Measurements from ENCODE around the gene CBX4. TPM values are rescaled to one million over a fixed set of nuclear protein-coding genes. Genes with fewer than 3 reads are reported as not detected.
"Not testable (repeated sequence)": the region's sequence is repeated elsewhere in the genome, so short reads cannot be mapped to it uniquely, and the experiment has no call there.

The CBX4 gene
- total RNA-seq, 1 donor from 2014 or later = 16.9 TPM

GRCh38 chr17:79861413-79862216, 22.4 kb upstream of the CBX4 start:
- no peak for DNase-seq (ENCODE audit: low spot score)

GRCh38 chr17:79859676-79860615, 20.7 kb upstream of the CBX4 start:
- no peak for DNase-seq (ENCODE audit: low spot score)

- no peak for DNase-seq (ENCODE audit: low spot score)
Measured at GRCh38 chr17:79857095-79857494, 17.9 kb upstream of the CBX4 start.

- DNase-seq (ENCODE audit: low spot score) = no peak
Measured at GRCh38 chr17:79855331-79856124, 16.3 kb upstream of the CBX4 start.

GRCh38 chr17:79854080-79855060, 15.1 kb upstream of the CBX4 start:
- DNase-seq (ENCODE audit: low spot score) = no peak

- DNase-seq (ENCODE audit: low spot score) = not testable (repeated sequence)
Measured at GRCh38 chr17:79853168-79853567, 13.9 kb upstream of the CBX4 start.

GRCh38 chr17:79852748-79853147, 13.5 kb upstream of the CBX4 start:
- DNase-seq (ENCODE audit: low spot score) = no peak

- no peak for DNase-seq (ENCODE audit: low spot score)
Measured at GRCh38 chr17:79851461-79851817, 12.2 kb upstream of the CBX4 start.

- no peak for DNase-seq (ENCODE audit: low spot score)
Measured at GRCh38 chr17:79850571-79851460, 11.6 kb upstream of the CBX4 start.

GRCh38 chr17:79849953-79850352, 10.7 kb upstream of the CBX4 start:
- no peak for DNase-seq (ENCODE audit: low spot score)

GRCh38 chr17:79848370-79848766, 9.1 kb upstream of the CBX4 start:
- DNase-seq (ENCODE audit: low spot score) = no peak

GRCh38 chr17:79847698-79848369, 8.6 kb upstream of the CBX4 start:
- no peak for DNase-seq (ENCODE audit: low spot score)

- DNase-seq (ENCODE audit: low spot score) = no peak
Measured at GRCh38 chr17:79845601-79845949, 6.3 kb upstream of the CBX4 start.

GRCh38 chr17:79844869-79845600, 5.8 kb upstream of the CBX4 start:
- no peak for DNase-seq (ENCODE audit: low spot score)

GRCh38 chr17:79843816-79844800, 4.9 kb upstream of the CBX4 start:
- no peak for DNase-seq (ENCODE audit: low spot score)

GRCh38 chr17:79843474-79843815, 4.2 kb upstream of the CBX4 start:
- no peak for DNase-seq (ENCODE audit: low spot score)

Data from mesenteric fat pad (tissue), 1 donor.